ENCODE data around the gene FAM9C. TPM values are rescaled to one million over a fixed set of nuclear protein-coding genes. Genes with fewer than 3 reads are reported as not detected.
"Not testable (repeated sequence)": the region's sequence is repeated elsewhere in the genome, so short reads cannot be mapped to it uniquely, and the experiment has no call there.

The FAM9C gene
- polyA plus RNA-seq, 1 experiment: 0.04 TPM

DNA sequence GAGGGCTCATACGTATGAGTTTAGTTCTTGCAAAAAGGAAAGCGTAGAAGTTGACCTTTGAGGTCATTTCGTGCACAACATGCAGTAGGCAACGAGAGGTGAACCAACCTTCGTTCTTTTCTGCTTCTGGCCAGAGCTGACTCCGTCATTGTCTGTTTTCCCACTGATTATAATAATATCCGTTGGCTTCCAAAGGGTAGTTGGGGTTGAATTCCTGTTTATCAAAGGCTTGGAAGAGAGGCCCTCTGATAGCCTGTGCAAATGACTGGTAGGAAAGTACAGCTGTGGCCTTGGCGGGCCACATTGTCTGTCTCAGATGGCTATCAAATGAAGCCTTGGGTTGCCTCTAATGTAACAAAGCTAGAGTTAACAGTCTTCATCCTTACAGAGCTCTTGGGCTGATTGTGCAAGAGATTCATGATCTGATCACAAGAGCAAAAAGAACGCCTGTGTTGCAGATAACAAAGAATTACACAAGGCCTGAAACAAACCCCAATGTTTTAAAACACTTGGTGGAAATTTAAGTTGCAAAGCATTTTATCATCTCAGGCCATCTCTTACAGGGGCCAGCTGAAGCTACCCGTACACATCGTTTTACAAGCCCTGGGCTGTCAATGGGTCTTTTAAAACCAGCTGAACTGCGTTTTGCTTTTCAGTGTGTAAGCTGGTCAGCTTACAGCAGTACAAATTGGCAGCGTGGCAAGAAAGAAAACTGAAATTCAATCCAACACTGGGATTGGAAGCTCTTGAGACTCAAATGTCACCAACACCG, 46.1 kb upstream of the FAM9C start:
- H3K9me3 ChIP-seq (ENCODE audit: control insufficient read depth, insufficient read depth, low read length): no peaks in the 10 kb centered on the region
- H3K27ac ChIP-seq (ENCODE audit: low read depth, low read length): peak overlapping the region; percentile 65
- no peak for DNase-seq (ENCODE audit: low read depth, low spot score)
- TF ChIP-seq, protein P1, sequence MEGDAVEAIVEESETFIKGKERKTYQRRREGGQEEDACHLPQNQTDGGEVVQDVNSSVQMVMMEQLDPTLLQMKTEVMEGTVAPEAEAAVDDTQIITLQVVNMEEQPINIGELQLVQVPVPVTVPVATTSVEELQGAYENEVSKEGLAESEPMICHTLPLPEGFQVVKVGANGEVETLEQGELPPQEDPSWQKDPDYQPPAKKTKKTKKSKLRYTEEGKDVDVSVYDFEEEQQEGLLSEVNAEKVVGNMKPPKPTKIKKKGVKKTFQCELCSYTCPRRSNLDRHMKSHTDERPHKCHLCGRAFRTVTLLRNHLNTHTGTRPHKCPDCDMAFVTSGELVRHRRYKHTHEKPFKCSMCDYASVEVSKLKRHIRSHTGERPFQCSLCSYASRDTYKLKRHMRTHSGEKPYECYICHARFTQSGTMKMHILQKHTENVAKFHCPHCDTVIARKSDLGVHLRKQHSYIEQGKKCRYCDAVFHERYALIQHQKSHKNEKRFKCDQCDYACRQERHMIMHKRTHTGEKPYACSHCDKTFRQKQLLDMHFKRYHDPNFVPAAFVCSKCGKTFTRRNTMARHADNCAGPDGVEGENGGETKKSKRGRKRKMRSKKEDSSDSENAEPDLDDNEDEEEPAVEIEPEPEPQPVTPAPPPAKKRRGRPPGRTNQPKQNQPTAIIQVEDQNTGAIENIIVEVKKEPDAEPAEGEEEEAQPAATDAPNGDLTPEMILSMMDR (IDR thresholded peaks at IDR 0.05; ENCODE audit: low read depth, low read length): no peak
- H3K27me3 ChIP-seq (ENCODE audit: control insufficient read depth, insufficient read depth, low read length): no peaks in the 10 kb centered on the region
- no peak overlapping the region for H3K4me3 ChIP-seq (ENCODE audit: low read depth, low read length)
- ChIA-PET CTCF (interaction anchor here (0.7 to 1.0 kb wide), 2 partner anchors 144 to 397 kb away, joined by 3 read pairs; no protein-coding TSS in a partner anchor), POLR2A (interaction anchor here (0.6 to 1.1 kb wide), 5 partner anchors 9 to 397 kb away, joined by 3 to 7 read pairs (median 4); partner anchors contain the start of gene TMSB4X)

DNA sequence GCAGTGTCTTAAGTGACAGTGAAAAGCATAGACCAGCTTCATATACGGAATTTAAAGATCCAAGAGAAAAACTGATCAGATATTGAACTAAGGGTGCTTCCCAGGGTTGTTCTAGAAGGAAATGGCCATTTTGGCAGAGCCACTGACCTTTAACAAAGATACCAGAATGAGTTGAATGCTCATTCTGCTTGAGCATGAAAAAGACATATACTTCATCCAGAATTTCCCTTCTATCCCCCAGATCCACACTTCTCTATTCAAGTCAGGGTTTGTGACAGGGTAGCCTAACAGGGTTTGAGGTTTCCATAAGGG, 45.6 kb upstream of the FAM9C start:
- no peak overlapping the region for H3K4me3 ChIP-seq (ENCODE audit: low read depth, low read length)
- ChIA-PET CTCF (no interaction called here), POLR2A (interaction anchor here (0.9 kb wide), 1 partner anchor 115 kb away, joined by 3 read pairs; the partner anchor contains the start of gene TMSB4X)
- DNase-seq (ENCODE audit: low read depth, low spot score): no peak
- peak overlapping the region; percentile 65 for H3K27ac ChIP-seq (ENCODE audit: low read depth, low read length)
- TF ChIP-seq, protein P1 (IDR thresholded peaks at IDR 0.05; ENCODE audit: low read depth, low read length): no peak
- no peaks in the 10 kb centered on the region for H3K27me3 ChIP-seq (ENCODE audit: control insufficient read depth, insufficient read depth, low read length)
- no peaks in the 10 kb centered on the region for H3K9me3 ChIP-seq (ENCODE audit: control insufficient read depth, insufficient read depth, low read length)

DNA sequence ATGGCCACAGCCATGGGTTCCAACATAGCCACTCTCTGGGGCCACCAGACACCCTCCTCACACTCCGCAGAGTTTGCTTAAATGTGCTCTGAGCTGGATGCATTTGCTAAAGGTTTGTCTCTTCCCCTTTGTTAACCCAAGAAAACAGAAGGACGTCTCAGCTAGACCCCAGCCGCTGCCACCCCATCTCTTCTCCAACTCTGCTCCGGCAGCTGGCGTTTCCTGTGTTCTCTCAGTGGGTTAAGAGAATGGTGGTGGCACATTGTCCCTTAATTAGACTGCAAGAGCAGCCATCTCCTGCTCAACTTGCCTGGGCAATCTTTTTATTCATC, 43.7 kb upstream of the FAM9C start:
- no peak overlapping the region for H3K27ac ChIP-seq (ENCODE audit: low read depth, low read length)
- no peak for DNase-seq (ENCODE audit: low read depth, low spot score)
- TF ChIP-seq, protein P1 (IDR thresholded peaks at IDR 0.05; ENCODE audit: low read depth, low read length): no peak
- no peaks in the 10 kb centered on the region for H3K27me3 ChIP-seq (ENCODE audit: control insufficient read depth, insufficient read depth, low read length)
- POLR2A ChIA-PET: interaction anchor here (0.7 kb wide), 1 partner anchor 9 kb away, joined by 3 read pairs; no protein-coding TSS in a partner anchor
- CTCF ChIA-PET: no interaction called here
- H3K4me3 ChIP-seq (ENCODE audit: low read depth, low read length): no peak overlapping the region
- H3K9me3 ChIP-seq (ENCODE audit: control insufficient read depth, insufficient read depth, low read length): no peaks in the 10 kb centered on the region

DNA sequence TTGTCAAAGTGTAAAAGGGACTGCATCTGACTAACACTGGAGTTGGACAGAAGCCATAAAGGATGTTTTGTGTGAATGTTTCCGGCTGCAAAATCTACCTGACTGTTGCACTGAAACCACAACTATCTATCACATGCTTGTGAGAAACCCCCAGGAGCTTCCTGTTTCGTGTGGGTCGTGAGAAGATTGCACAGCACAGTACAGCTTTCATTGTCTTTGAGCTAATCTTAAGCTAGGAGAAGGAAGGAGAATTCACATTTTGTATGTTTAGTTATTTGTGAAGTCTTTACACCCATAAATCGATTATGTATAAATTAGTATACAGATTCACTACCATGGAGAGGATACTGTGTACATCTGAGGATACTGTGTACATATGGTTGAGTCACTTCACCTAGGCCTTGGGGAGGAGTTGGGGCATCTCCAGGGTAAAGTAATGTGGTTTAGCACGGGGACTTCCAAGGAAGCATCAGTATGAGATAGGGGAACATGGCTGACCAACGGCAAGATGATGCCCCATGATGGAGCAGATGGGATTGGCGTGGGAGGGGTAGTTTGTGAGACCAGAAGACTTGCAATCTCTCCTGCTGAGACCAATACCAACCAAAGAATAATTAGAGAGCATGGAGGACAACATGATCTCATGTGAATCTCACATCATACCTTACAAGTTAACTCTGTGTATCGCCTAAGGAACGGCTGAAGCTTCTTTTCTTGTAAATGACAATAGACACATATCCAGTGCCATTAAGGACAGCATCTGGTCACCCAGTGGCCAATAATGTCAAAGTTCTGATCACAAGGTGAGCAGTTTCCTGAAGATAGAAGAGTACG, 43.1 kb upstream of the FAM9C start:
- Histone ChIP-seq H3K4me3 (ENCODE audit: low read depth, low read length) (no peak overlapping the region), H3K27ac (ENCODE audit: low read depth, low read length) (no peak overlapping the region), H3K27me3 (ENCODE audit: control insufficient read depth, insufficient read depth, low read length) (no peaks in the 10 kb centered on the region), H3K9me3 (ENCODE audit: control insufficient read depth, insufficient read depth, low read length) (no peaks in the 10 kb centered on the region)
- POLR2A ChIA-PET: interaction anchor here (1.0 kb wide), 1 partner anchor 109 kb away, joined by 3 read pairs; no protein-coding TSS in a partner anchor
- no peak for DNase-seq (ENCODE audit: low read depth, low spot score)
- CTCF ChIA-PET: no interaction called here
- TF ChIP-seq, protein P1 (IDR thresholded peaks at IDR 0.05; ENCODE audit: low read depth, low read length): no peak

DNA sequence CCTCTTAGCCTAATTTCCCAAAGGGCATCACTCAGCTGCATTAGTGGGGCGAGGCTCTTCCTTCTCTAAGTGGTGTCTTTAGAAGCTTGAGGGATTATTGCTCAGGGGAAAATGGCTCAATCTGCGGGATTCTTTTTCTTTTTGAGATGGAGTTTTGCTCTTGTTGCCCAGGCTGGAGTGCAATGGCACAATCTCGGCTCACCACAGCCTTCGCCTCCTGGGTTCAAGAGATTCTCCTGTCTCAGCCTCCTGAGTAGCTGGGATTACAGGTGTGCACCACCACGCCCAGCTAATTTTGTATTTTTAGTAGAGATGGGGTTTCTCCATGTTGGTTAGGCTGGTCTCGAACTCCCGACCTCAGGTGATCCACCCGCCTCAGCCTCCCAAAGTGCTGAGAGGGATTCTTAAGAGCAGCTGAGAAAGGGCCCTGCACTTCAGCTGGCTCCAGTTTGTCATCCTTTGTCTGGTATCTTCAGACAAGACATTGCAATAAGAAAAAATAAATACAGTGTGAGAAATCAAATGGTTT, 42.4 kb upstream of the FAM9C start:
- H3K4me3 ChIP-seq (ENCODE audit: low read depth, low read length); CTCF ChIA-PET; H3K9me3 ChIP-seq (ENCODE audit: control insufficient read depth, insufficient read depth, low read length); H3K27ac ChIP-seq (ENCODE audit: low read depth, low read length); H3K27me3 ChIP-seq (ENCODE audit: control insufficient read depth, insufficient read depth, low read length); DNase-seq (ENCODE audit: low read depth, low spot score): not testable (repeated sequence)
- POLR2A ChIA-PET: interaction anchor here (1.0 kb wide), 1 partner anchor 108 kb away, joined by 3 read pairs; no protein-coding TSS in a partner anchor
